MM.1S (cell line): Measurements from ENCODE around the gene FHIT.

Experiments
- DNase-seq: peaks from one replicate; pipeline ENCODE4 v3.0.0-alpha.2; 2015
- H2AFZ ChIP-seq: fragments of 300-600 bp; sonication (generic); 2 replicates; pipeline ENCODE4 v1.6.0; 2016; ENCODE audit warnings: antibody characterized with exemption, low read length
- H3F3A ChIP-seq: fragments of 300-600 bp; sonication (generic); 2 replicates; pipeline ENCODE4 v1.6.1; 2016; ENCODE audit warnings: mild to moderate bottlenecking, antibody characterized with exemption, low read length, moderate library complexity, mixed read lengths; ENCODE audit not compliant: insufficient read depth
- H3K27ac ChIP-seq: fragments of 300-600 bp; sonication (generic); 2 replicates; pipeline ENCODE4 v1.5.1; 2016; ENCODE audit warnings: mild to moderate bottlenecking, low read length
- H3K27me3 ChIP-seq: fragments of 300-600 bp; sonication (generic); replicated peaks from 2 replicates; pipeline ENCODE4 v1.6.0; 2016; ENCODE audit warnings: low read length; ENCODE audit not compliant: insufficient read depth
- H3K36me3 ChIP-seq: fragments of 300-600 bp; sonication (generic); replicated peaks from 2 replicates; pipeline ENCODE4 v1.6.1; 2016; ENCODE audit warnings: mild to moderate bottlenecking, low read length, mixed read lengths; ENCODE audit not compliant: insufficient read depth
- H3K4me1 ChIP-seq: fragments of 300-600 bp; sonication (generic); 2 replicates; pipeline ENCODE4 v1.6.1; 2016; ENCODE audit warnings: low read length, mixed read lengths
- H3K4me2 ChIP-seq: fragments of 300-600 bp; sonication (generic); 2 replicates; pipeline ENCODE4 v1.6.0; 2016; ENCODE audit warnings: low read depth, low read length
- H3K4me3 ChIP-seq: fragments of 300-600 bp; sonication (generic); 2 replicates; pipeline ENCODE4 v1.5.1; 2016; ENCODE audit warnings: low read length, mixed read lengths
- H3K79me2 ChIP-seq: fragments of 300-600 bp; sonication (generic); 2 replicates; pipeline ENCODE4 v1.6.1; 2016; ENCODE audit warnings: mixed run types, low read length, mixed read lengths
- H3K9ac ChIP-seq: fragments of 300-600 bp; sonication (generic); 2 replicates; pipeline ENCODE4 v1.6.1; 2016; ENCODE audit warnings: low read length, mixed read lengths
- H3K9me2 ChIP-seq: fragments of 300-600 bp; sonication (generic); replicated peaks from 2 replicates; pipeline ENCODE4 v1.6.1; 2016; ENCODE audit warnings: mild to moderate bottlenecking, low read length, mixed read lengths; ENCODE audit not compliant: insufficient read depth
- H3K9me3 ChIP-seq: fragments of 300-600 bp; sonication (generic); replicated peaks from 2 replicates; pipeline ENCODE4 v1.6.1; 2016; ENCODE audit warnings: mild to moderate bottlenecking, low read length, mixed read lengths; ENCODE audit not compliant: insufficient read depth
- H4K20me1 ChIP-seq: fragments of 300-600 bp; sonication (generic); 2 replicates; pipeline ENCODE4 v1.6.1; 2016; ENCODE audit warnings: mild to moderate bottlenecking, low read length, moderate library complexity, mixed read lengths; ENCODE audit not compliant: insufficient read depth
- CTCF ChIP-seq: fragments of 300-600 bp; sonication (generic); IDR thresholded peaks from 2 replicates; pipeline ENCODE4 v1.5.1; 2016; ENCODE audit warnings: antibody characterized with exemption, low read length, mixed read lengths
- EZH2 ChIP-seq: fragments of 300-600 bp; sonication (generic); optimal IDR thresholded peaks from 2 replicates; pipeline ENCODE3; 2017; ENCODE audit warnings: low read depth, mild to moderate bottlenecking, antibody characterized with exemption, low read length, mixed read lengths
- EZH2phosphoT487 ChIP-seq: fragments of 300-600 bp; sonication (generic); IDR thresholded peaks from 2 replicates; pipeline ENCODE4 v1.6.1; 2018; ENCODE audit warnings: antibody characterized with exemption, low read length

FHIT gene

DNA sequence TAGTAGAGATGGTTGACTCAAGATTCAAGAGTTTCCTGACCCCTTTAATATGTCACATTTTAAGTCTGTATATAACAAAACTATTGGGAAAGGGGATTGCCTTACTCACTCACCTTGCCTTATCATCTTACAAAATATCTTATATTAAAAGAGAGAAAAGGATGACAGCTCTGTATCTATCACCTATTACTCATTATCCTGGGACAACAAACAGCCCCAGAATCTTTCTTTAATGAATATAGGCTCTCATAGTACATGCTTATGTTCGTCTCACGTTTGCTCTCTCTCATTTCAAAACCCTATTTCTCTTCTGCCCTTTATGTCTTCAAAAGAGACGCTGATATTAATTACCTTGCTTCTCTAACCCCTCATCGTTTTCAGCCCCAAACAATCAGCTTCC, 1178.0 kb downstream of the FHIT start:
- H3K4me3 ChIP-seq, result no peak overlapping the region
- no peaks in the 10 kb centered on the region for H3K79me2 ChIP-seq
- H3K4me1 ChIP-seq, result no peaks in the 10 kb centered on the region
- no peaks in the 10 kb centered on the region for H3K9me3 ChIP-seq
- no peak overlapping the region for H2AFZ ChIP-seq
- H3K27ac ChIP-seq, result no peak overlapping the region
- H3K9me2 ChIP-seq, result no peaks in the 10 kb centered on the region
- H3K27me3 ChIP-seq, result no peaks in the 10 kb centered on the region
- no peak overlapping the region for H3K9ac ChIP-seq
- no peaks in the 10 kb centered on the region for H3K36me3 ChIP-seq
- no peak overlapping the region for H3K4me2 ChIP-seq
- DNase-seq, result no peak
- no peak for TF ChIP-seq EZH2
- no peak for TF ChIP-seq EZH2phosphoT487
- TF ChIP-seq CTCF, result no peak
- no peaks in the 10 kb centered on the region for H3F3A ChIP-seq
- no peaks in the 10 kb centered on the region for H4K20me1 ChIP-seq

DNA sequence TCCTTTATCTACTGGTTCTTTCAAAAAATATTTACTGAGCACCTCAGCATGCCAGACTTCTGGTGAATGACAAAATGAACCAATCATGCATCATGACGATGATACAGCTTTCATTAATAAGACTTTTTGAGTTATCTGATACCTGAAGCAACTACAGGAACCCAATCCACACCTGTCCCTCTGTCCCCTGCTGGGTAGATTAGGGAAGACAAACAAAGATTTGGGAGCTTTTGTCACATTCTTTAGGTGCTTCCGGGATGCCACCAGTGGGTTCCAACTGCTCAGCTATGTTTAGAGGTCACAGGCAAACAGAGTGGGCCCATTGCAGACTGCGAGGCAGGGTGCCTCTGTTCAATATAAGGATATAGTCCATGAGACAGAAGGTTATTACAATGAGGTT, 1180.9 kb downstream of the FHIT start:
- no peaks in the 10 kb centered on the region for H3K9me3 ChIP-seq
- H3K4me2 ChIP-seq, result no peak overlapping the region
- no peaks in the 10 kb centered on the region for H3K4me1 ChIP-seq
- DNase-seq, result no peak
- no peak overlapping the region for H3K27ac ChIP-seq
- TF ChIP-seq EZH2phosphoT487, result no peak
- no peaks in the 10 kb centered on the region for H3F3A ChIP-seq
- no peaks in the 10 kb centered on the region for H3K9me2 ChIP-seq
- H3K9ac ChIP-seq, result no peak overlapping the region
- H3K27me3 ChIP-seq, result no peaks in the 10 kb centered on the region
- H4K20me1 ChIP-seq, result no peaks in the 10 kb centered on the region
- no peak overlapping the region for H2AFZ ChIP-seq
- no peaks in the 10 kb centered on the region for H3K36me3 ChIP-seq
- no peaks in the 10 kb centered on the region for H3K79me2 ChIP-seq
- no peak overlapping the region for H3K4me3 ChIP-seq

GRCh38 chr3:60065227-60065868, 1185.9 kb downstream of the FHIT start:
- Histone ChIP-seq H3K36me3 (no peaks in the 10 kb centered on the region), H3K27ac (no peak overlapping the region), H4K20me1 (no peaks in the 10 kb centered on the region), H3K9me2 (no peaks in the 10 kb centered on the region), H3K4me2 (no peak overlapping the region), H3K4me3 (no peak overlapping the region), H3K79me2 (no peaks in the 10 kb centered on the region), H3F3A (no peaks in the 10 kb centered on the region), H3K9ac (no peak overlapping the region), H3K27me3 (no peaks in the 10 kb centered on the region), H2AFZ (no peak overlapping the region), H3K4me1 (no peaks in the 10 kb centered on the region), H3K9me3 (no peaks in the 10 kb centered on the region)
- TF ChIP-seq EZH2, result no peak
- DNase-seq, result no peak

GRCh38 chr3:60064210-60065178, 1186.8 kb downstream of the FHIT start:
- Histone ChIP-seq H3K9ac (no peak overlapping the region), H3K9me3 (no peaks in the 10 kb centered on the region), H3K79me2 (no peaks in the 10 kb centered on the region), H3K4me3 (no peak overlapping the region), H4K20me1 (no peaks in the 10 kb centered on the region), H3K4me1 (no peaks in the 10 kb centered on the region), H3K36me3 (no peaks in the 10 kb centered on the region), H3K27ac (no peak overlapping the region), H3K9me2 (no peaks in the 10 kb centered on the region), H3F3A (no peaks in the 10 kb centered on the region), H2AFZ (no peak overlapping the region), H3K27me3 (no peaks in the 10 kb centered on the region), H3K4me2 (no peak overlapping the region)
- DNase-seq, result no peak
- TF ChIP-seq EZH2phosphoT487 (no peak), CTCF (no peak), EZH2 (no peak)
